Natural killer cell treated with Interleukin-12 subunit alpha and Interleukin-12 subunit beta and Interleukin-15 and Interleukin-18, amount 100 ng/mL, for 72 hours (primary cell): ENCODE data around the gene ATAD2B. TPM values are rescaled to one million over a fixed set of nuclear protein-coding genes. Genes with fewer than 3 reads are reported as not detected.

Experiments used
- ATAC-seq, 2 donors: fragments of 150-1000 bp; cut with Tn5 transposase in 1 of 2; sonication (Bioruptor Pico), chemical (Tn5 transposase) in 1 of 2; 2 replicates each; pipeline ENCODE4 v1.10.0; 2021
- DNase-seq: peaks from one replicate; pipeline ENCODE4 v3.0.0; 2022; ENCODE audit warnings: low spot score
- H3K27ac Mint-ChIP-seq, 2 donors: 1 replicate in 1 of 2; 2 replicates in 1 of 2; pipeline ENCODE4 v1.8.0; 2022; ENCODE audit warnings: mixed read lengths in 2 of 2, mild to moderate bottlenecking in 1 of 2, moderate library complexity in 1 of 2
- H3K27me3 Mint-ChIP-seq, 2 donors: 1 replicate in 1 of 2; 2 replicates in 1 of 2; pipeline ENCODE4 v1.8.0; 2022; ENCODE audit warnings: mixed read lengths in 2 of 2
- H3K36me3 Mint-ChIP-seq: one replicate; pipeline ENCODE4 v1.8.0; 2022; ENCODE audit warnings: mixed read lengths
- H3K4me1 Mint-ChIP-seq, 2 donors: 1 replicate in 1 of 2; 2 replicates in 1 of 2; pipeline ENCODE4 v1.8.0; 2022; ENCODE audit warnings: low read depth in 2 of 2, mixed read lengths in 2 of 2, mild to moderate bottlenecking in 1 of 2
- H3K4me3 Mint-ChIP-seq: one replicate; pipeline ENCODE4 v1.8.0; 2022; ENCODE audit warnings: mixed read lengths
- H3K9me3 Mint-ChIP-seq: 2 replicates; pipeline ENCODE4 v1.8.0; 2022; ENCODE audit warnings: mixed read lengths
- total RNA-seq, 2 donors: library from RNA; stranded (reverse); gene quantifications; one replicate each; pipeline ENCODE4 v1.2.3, GENCODE V29; 2022

Gene ATAD2B
- total RNA-seq, 2 donors from 2014 or later: 36.2 to 44.5 TPM

DNA sequence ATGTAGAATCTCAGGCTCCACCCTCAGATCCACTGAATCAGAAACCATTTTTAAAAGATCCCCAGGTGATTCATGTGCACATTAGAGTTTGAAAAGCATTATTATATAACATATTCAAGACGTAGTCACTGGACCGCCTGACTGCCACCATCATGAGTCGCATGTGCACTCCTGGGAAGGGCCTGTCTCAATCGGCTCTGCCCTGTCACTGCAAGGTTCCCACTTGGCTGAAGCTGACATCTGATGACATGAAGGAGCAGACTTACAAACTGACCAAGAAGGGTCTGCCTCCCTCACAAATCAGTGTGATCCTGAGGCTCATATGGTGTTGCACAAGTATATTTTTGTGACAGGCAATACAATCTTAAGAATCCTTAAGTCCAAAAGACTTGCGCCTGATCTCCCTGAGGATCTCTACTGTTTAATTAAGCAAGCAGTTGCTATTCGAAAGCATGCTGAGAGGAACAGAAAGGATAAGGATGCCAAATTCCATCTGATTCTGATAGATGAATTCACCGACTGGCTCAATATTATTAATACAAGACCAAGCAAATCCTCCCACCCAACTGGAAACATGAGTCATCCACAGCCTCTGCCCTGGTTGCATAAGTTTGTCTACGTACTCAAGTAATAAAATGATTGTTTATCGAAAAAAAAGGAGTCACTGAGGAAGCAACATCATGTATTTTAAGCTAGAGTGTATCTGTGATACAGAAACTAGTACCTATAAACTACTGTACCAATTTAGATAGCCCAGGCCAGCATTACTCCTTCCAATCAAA, 26.2 kb downstream of the ATAD2B start:
- ATAC-seq (no peak), DNase-seq (no peak)
- Mint-ChIP-seq H3K4me3 (no peak overlapping the region), H3K4me1 (peaks cover 34 to 53% of the 10 kb centered on the region in 2 donors), H3K27me3 (no peaks in the 10 kb centered on the region), H3K36me3 (no peaks in the 10 kb centered on the region), H3K27ac (peak overlapping the region in 1 of 2 donors; percentile 64), H3K9me3 (no peaks in the 10 kb centered on the region)

DNA sequence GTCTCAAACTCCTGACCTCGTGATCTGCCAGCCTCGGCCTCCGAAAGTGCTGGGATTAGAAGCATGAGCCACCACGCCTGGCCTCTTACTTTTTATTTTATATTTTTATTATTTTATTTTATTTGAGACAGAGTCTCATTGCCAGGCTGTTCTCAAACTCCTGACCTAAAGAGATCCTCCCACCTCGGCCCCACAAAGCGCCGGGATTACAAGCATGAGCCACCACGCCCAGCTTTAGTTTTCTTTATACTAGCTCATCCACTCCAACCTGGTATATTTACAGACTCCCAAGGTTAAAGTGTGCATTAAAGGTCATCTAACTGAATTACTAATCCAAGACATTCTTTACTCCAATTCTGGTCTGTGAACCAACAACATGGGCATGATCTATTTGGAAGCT, 26.8 kb downstream of the ATAD2B start:
- DNase-seq (no peak), ATAC-seq (no peak)
- no peak overlapping the region for H3K27ac Mint-ChIP-seq
- no peaks in the 10 kb centered on the region for H3K9me3 Mint-ChIP-seq
- no peaks in the 10 kb centered on the region for H3K27me3 Mint-ChIP-seq
- no peaks in the 10 kb centered on the region for H3K36me3 Mint-ChIP-seq
- no peak overlapping the region for H3K4me3 Mint-ChIP-seq
- peaks cover 31 to 48% of the 10 kb centered on the region in 2 donors for H3K4me1 Mint-ChIP-seq

DNA sequence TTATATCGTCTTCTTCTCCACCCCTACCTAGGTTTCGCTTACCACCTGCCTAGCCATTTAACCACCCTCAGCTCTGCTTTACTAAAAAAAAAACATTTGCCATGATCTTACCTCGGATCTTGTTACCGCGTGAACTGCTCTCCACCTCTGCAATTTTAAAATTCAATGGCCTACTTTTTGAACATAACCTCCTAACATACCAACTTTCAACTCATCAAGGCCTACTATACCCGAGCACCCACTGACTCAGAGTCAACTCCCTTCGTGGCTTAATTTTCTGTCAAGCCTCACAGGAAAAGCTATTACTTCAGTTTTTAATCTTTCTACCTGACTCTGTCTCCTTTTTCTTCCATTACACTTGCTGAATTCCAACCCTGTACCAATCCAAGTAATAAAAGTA, 55.7 kb downstream of the ATAD2B start:
- H3K9me3 Mint-ChIP-seq: no peaks in the 10 kb centered on the region
- DNase-seq (no peak), ATAC-seq (no peak)
- peaks cover 5 to 6% of the 10 kb centered on the region in 2 donors for H3K4me1 Mint-ChIP-seq
- no peak overlapping the region for H3K27ac Mint-ChIP-seq
- no peak overlapping the region for H3K4me3 Mint-ChIP-seq
- H3K36me3 Mint-ChIP-seq: peaks cover 15% of the 10 kb centered on the region
- H3K27me3 Mint-ChIP-seq: no peaks in the 10 kb centered on the region

DNA sequence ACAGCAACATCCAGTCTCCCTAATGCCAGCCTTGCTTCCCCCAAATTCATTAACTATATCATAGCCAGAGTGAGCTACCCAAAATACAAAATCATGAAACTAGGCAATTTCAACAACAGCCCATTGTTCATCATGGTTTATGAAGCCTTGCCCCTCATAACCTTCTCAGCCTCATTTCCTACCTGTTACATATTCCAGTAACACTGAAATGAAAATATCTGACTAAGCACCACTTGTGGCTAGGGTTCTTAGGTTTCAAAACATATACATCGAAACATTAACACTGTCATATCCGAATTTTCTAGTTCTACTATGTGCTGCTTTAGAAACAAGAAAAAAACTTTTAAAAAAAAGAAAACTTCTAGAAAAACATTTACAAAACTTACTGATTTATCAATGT, 59.5 kb downstream of the ATAD2B start:
- H3K4me3 Mint-ChIP-seq: peak overlapping the region; percentile 4
- H3K4me1 Mint-ChIP-seq: peaks cover 5 to 6% of the 10 kb centered on the region in 2 donors
- no peaks in the 10 kb centered on the region for H3K9me3 Mint-ChIP-seq
- H3K36me3 Mint-ChIP-seq: peaks cover 19% of the 10 kb centered on the region
- ATAC-seq: peak in 1 of 2 donors; percentile 68
- DNase-seq: no peak
- H3K27me3 Mint-ChIP-seq: no peaks in the 10 kb centered on the region
- peak overlapping the region in 1 of 2 donors; percentile 20 for H3K27ac Mint-ChIP-seq

DNA sequence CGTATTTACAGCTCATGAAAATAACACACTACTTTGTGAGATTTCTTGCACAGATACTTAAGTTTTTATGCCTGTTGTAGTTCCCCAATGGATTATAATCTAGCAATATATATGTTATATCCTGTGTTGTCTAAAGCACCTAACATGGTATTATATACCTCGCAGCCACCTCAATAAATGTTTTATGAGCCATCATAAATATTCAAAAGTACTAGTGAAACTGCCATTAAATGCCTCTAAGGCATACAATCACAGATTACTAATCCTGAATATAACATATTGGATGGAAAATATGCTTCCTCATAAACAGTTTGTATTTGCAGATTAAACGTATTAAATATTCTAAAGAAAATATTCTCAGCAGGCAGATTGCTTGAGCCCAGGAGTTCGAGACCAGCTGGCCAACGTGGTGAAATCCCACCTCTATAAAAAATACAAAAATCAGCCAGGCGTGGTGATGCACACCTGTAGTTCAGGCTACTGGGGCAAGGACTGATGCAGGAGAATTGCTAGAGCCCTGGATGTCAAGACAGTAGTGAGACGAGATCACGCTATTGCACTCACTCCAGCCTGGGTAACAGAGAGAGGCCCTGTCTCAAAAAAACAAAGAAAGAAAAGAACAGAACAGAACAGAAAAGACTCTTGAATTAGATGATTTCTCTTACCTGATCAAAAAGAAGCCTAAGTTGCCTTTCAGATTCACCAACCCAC, 64.1 kb downstream of the ATAD2B start:
- DNase-seq: no peak
- Mint-ChIP-seq H3K9me3 (no peaks in the 10 kb centered on the region), H3K36me3 (peaks cover 18% of the 10 kb centered on the region), H3K27ac (no peak overlapping the region), H3K27me3 (no peaks in the 10 kb centered on the region), H3K4me3 (no peak overlapping the region), H3K4me1 (peaks cover 3 to 6% of the 10 kb centered on the region in 2 donors)
- ATAC-seq: no peak

DNA sequence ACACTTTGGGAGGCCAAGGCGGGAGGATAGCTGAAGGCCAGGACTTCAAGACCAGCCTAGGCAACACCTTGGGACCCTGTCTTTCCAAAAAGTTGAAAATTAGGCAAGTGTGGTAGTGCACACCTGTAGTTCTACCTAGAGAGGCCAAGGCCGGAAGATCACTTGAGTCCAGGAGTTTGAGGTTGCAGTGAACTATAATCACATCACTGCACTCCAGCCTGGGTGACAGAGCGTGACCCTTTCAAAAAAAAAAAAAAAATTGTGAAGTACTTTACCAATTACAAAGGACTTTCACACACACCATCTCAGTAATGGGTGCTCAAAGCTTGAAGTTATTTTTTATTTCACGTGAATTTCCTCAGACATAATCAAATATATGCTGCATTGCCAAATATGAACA, 65.0 kb downstream of the ATAD2B start:
- ATAC-seq (no peak), DNase-seq (no peak)
- no peaks in the 10 kb centered on the region for H3K9me3 Mint-ChIP-seq
- no peak overlapping the region for H3K4me3 Mint-ChIP-seq
- no peaks in the 10 kb centered on the region for H3K27me3 Mint-ChIP-seq
- H3K27ac Mint-ChIP-seq: no peak overlapping the region
- peaks cover 0 to 3% of the 10 kb centered on the region in 2 donors for H3K4me1 Mint-ChIP-seq
- peaks cover 12% of the 10 kb centered on the region for H3K36me3 Mint-ChIP-seq

DNA sequence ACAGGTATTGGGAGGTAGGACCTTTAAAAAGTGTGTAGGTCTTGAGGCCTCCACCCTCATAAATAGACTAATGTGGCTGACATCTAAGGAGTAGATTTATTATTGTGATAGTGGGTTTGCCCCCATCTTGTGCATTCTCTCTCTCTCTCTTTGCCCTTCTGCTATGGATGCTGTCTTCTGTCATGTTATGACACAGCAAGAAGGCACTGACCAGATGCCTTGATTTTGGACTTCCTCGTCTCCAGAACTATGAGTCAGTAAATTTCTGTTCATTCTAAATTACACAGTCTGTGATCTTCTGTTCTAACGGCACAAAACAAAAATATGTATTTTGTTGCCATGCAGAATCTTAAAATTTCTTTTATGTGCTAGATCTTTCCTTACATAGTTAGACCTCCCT, 66.9 kb downstream of the ATAD2B start:
- Mint-ChIP-seq H3K4me3 (no peak overlapping the region), H3K9me3 (no peaks in the 10 kb centered on the region), H3K27me3 (no peaks in the 10 kb centered on the region), H3K36me3 (peaks cover 8% of the 10 kb centered on the region), H3K27ac (peak overlapping the region in 1 of 2 donors; percentile 72), H3K4me1 (peaks cover 0 to 3% of the 10 kb centered on the region in 2 donors)
- ATAC-seq (no peak), DNase-seq (no peak)

DNA sequence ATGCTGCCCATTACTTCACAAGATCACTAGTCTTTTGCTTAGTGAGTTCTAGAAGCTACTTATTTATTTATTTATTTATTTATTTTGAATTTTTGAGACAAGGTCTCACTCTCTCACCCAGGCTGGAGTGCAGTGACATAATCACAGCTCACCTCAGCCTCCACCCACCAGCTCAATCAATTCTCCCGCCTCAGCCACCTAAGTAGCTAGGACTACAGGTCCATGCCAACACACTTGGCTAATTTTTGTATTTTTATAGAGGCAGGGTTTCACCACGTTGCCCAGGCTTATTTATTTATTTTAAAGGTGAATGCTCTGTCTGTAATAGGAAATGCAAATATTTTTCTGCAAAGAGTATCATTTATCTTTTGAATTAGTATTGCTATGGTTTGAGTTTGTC, 67.7 kb downstream of the ATAD2B start:
- peaks cover 5% of the 10 kb centered on the region for H3K36me3 Mint-ChIP-seq
- peaks cover 0 to 3% of the 10 kb centered on the region in 2 donors for H3K4me1 Mint-ChIP-seq
- no peaks in the 10 kb centered on the region for H3K9me3 Mint-ChIP-seq
- H3K27ac Mint-ChIP-seq: no peak overlapping the region
- H3K4me3 Mint-ChIP-seq: no peak overlapping the region
- H3K27me3 Mint-ChIP-seq: no peaks in the 10 kb centered on the region
- no peak for ATAC-seq
- DNase-seq: no peak

DNA sequence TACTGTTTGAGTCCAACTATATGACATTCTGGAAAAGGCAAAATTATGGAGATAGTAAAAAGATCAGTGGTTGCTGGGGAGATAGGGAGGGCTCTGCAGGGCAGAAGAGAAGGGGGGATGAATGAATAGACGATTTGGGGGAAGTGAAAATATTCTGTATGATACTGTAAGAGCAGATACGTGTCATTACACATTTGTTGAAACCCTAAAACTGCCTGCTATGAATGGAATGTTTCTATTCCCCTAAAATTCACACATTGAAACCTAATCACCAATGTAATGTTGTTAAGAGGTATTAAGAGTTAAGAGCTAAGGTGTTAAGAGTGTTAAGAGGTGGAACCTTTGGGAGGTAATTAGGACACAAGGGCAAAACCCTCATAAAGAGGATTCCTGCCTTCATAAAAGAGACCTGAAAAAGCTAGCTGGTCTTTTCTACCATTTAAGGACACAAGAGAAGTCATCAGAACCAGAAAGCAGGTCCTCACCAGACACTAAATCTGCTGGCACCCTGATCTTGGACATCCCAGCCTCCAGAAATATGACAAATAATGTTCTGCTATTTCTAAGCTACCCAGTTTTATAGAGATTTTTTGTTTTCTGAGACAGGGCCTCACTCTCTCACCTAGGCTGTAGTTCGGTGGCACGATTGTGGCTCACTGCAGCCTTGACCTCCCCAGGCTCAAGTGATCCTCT, 76.2 kb downstream of the ATAD2B start:
- no peaks in the 10 kb centered on the region for H3K36me3 Mint-ChIP-seq
- no peaks in the 10 kb centered on the region for H3K27me3 Mint-ChIP-seq
- DNase-seq: no peak
- peaks cover 5 to 6% of the 10 kb centered on the region in 2 donors for H3K4me1 Mint-ChIP-seq
- no peak overlapping the region for H3K4me3 Mint-ChIP-seq
- H3K27ac Mint-ChIP-seq: no peak overlapping the region
- H3K9me3 Mint-ChIP-seq: no peaks in the 10 kb centered on the region
- no peak for ATAC-seq

DNA sequence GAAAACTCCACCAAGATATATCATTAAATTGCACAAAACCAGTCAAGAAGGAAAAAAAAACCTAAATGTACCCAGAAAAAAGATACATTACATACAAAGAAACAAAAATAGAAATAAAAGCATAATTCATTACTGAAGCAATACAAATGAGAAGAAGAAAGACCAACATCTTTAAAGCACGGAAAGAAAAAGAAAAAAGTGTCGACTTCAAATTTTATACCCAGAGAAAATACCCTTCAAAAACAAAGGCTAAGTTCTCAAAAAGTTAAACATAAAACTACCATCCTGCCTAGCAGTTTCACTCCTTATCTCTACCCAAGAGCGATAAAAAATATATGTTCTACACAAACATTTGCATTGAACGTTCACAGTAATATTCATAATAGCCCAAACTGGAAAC, 82.0 kb downstream of the ATAD2B start:
- Mint-ChIP-seq H3K4me3 (no peak overlapping the region), H3K36me3 (peaks cover 9% of the 10 kb centered on the region), H3K9me3 (no peaks in the 10 kb centered on the region), H3K27ac (no peak overlapping the region), H3K4me1 (peaks cover 6 to 9% of the 10 kb centered on the region in 2 donors), H3K27me3 (no peaks in the 10 kb centered on the region)
- ATAC-seq (no peak), DNase-seq (no peak)

DNA sequence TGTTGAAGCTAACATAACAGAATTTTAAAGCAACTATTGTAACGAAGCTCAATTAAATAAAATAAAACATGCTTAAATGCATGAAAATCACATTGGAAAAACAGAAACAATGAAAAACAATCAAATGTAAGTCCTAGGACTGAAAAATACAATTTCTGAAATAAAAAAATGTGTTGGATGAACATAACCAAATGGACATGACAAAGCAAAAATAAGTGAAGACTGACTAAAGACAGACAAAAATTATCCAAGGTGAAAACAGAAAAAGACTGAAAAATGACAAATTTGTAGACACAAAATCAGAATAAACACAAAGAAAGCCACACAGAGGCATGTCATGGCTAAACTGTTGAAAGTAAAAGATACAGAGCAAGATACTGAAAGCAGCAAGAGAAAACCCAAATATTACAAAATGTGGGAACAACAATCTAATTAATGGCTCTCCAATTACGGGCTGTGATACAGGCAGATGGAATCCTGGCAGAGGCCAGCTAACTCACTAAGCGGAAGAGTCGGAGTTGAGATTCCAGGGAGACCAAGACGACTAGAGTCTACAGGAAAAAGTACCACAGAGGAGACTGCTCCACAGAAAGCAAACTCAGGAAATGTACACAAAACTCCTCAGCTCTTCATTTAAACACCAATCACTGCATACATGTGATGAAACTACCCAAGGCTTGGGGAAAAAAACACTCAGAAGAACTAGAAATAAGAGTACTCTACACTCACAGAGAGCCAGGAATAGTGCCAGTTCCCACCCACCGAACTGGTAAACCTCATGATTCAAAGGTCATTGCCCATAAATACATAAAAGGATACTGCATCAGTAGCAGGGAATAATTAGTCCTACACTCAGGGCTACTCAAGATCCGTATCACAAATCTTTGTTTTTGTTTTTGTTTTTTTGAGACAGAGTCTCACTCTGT, 83.6 kb downstream of the ATAD2B start:
- H3K27ac Mint-ChIP-seq: no peak overlapping the region
- DNase-seq (no peak), ATAC-seq (no peak)
- peaks cover 9% of the 10 kb centered on the region for H3K36me3 Mint-ChIP-seq
- no peaks in the 10 kb centered on the region for H3K9me3 Mint-ChIP-seq
- no peak overlapping the region for H3K4me3 Mint-ChIP-seq
- H3K4me1 Mint-ChIP-seq: peaks cover 6 to 9% of the 10 kb centered on the region in 2 donors
- no peaks in the 10 kb centered on the region for H3K27me3 Mint-ChIP-seq

DNA sequence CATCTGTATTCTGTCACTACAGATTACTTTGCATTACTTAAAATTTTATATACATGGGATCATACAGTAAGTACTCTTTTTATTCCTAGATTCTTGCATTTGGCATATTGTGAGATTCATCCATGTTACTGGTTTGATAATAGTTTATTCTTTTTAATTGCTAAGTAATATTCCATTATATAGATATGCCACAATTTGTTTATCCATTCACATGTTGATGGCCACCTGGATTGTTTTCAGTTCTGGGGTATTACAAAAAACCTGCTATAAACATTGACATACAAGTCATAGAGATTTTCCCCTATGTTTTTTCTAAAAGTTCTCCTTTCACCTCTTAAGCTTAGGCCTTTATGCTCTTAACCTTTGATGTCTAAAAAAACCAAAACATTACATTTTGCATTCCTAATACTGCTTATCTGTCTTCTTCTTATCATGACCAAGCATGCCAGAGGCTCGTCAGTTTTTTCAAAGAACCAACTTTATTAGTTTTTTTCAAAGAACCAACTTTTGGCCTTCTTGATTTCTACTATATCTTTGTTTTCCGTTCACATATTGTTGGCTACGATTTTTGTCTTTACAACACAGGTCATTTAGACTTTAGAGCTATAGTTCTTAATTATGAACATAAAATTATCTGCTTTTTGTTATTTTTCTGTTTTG, 86.9 kb downstream of the ATAD2B start:
- Mint-ChIP-seq H3K4me1 (peaks cover 6 to 9% of the 10 kb centered on the region in 2 donors), H3K36me3 (peaks cover 8% of the 10 kb centered on the region), H3K9me3 (no peaks in the 10 kb centered on the region), H3K27ac (no peak overlapping the region), H3K27me3 (no peaks in the 10 kb centered on the region), H3K4me3 (no peak overlapping the region)
- no peak for DNase-seq
- ATAC-seq: no peak

DNA sequence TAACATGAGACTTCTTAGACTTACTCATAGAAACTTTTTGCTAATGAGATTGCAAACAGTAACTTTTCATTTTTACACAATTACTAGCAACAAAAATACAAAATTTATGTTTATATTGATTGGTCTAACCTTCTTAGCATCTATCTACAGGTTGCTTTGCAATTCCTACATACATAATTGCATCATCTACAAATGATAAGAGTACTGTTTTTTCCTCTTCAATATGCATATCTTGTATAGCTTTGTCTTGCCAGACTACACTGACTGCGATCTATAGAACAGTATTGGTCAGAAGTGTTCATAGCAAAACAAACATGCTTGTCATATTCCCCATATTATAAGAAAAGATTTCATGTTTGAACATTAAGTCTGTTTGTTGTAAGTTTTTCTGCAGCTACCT, 87.9 kb downstream of the ATAD2B start:
- H3K4me1 Mint-ChIP-seq: peaks cover 6 to 9% of the 10 kb centered on the region in 2 donors
- no peak overlapping the region for H3K4me3 Mint-ChIP-seq
- DNase-seq (no peak), ATAC-seq (no peak)
- no peaks in the 10 kb centered on the region for H3K36me3 Mint-ChIP-seq
- no peaks in the 10 kb centered on the region for H3K27me3 Mint-ChIP-seq
- no peak overlapping the region for H3K27ac Mint-ChIP-seq
- no peaks in the 10 kb centered on the region for H3K9me3 Mint-ChIP-seq
